ENCODE measurements around the gene ATP9B. TPM values are rescaled to one million over a fixed set of nuclear protein-coding genes. Genes with fewer than 3 reads are reported as not detected.

ATP9B gene
- total RNA-seq, 1 experiment from 2014 or later: 17.9 TPM

DNA sequence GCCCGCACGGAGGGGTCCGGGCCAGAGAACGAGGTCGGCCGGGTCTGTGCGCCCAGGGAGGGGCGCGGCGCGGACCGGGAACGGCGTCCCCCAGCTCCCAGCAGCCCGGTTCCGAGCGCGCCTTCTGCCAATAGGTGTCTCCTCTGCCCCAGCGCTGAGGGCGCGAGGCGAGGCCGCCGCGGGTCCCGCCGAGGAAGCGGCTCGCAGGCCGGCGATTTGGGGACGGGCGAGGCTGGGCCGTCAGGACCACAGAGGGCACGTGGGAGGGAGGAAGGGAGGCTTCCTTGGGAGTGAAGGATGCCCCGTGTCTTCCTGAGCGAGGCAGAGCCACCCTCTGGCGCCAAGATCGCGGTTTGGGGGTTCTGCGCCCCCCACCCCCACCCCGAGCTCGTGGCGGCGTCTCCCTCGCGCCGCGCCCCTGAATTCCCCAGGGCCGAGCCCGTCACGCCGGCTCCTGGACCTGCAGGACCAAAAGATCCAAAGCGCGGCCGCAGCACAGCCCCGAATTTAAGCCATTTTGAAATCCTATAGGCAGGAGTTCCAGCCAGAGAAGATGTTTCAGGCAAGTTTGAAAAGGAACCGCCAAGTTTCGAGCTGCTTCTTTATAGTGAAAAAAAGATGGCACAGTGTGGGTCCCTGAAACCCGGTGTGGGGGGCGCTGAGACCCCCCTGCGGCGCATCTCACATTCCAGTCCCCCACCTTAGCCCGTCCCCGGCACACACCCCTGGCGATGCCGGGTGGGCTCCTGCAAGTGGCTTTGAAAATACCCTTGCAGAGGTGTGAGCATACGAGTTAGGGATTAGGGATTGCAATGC, 327.4 kb downstream of the ATP9B start:
- intact Hi-C loops (cut with micrococcal nuclease; ENCODE audit: unreplicated experiment): loop anchor here (10.0 kb wide), 1 partner anchor 638 kb away; the partner anchor contains the start of gene RBFA
- no peaks in the 10 kb centered on the region for H3K9me3 ChIP-seq (ENCODE audit: low read depth, low read length, poor library complexity, severe bottlenecking)
- BruUV-seq (replicated peaks): no TSS peak
- H3K36me3 ChIP-seq (ENCODE audit: insufficient read depth, low read length, poor library complexity, severe bottlenecking): no peaks in the 10 kb centered on the region
- POLR2A ChIA-PET (ENCODE audit: low non-redundant PET): no interaction called here
- H3K27me3 ChIP-seq (replicated peaks; ENCODE audit: insufficient read depth, low read depth, low read length, poor library complexity): no peaks in the 10 kb centered on the region
- peak; percentile 52 for DNase-seq (ENCODE audit: low spot score)
- H3K27ac ChIP-seq (ENCODE audit: low read depth, low read length, poor library complexity, severe bottlenecking): no peak overlapping the region
- CTCF ChIA-PET: no interaction called here
- TF ChIP-seq EZH2 (IDR thresholded peaks at IDR 0.05; ENCODE audit: borderline replicate concordance, low read depth, low read length, poor library complexity, severe bottlenecking) (no peak), CTCF (conservative IDR thresholded peaks at IDR 0.05; ENCODE audit: low read depth, low read length) (peak; percentile 33)
- peaks cover 16% of the 10 kb centered on the region for H3K4me1 ChIP-seq (ENCODE audit: insufficient read depth, low read length, poor library complexity, severe bottlenecking)
- peak overlapping the region; percentile 53 for H3K4me3 ChIP-seq (ENCODE audit: low read depth, low read length, poor library complexity, severe bottlenecking)

GRCh38 chr18:79397247-79397829, 328.1 kb downstream of the ATP9B start:
- Histone ChIP-seq H3K4me3 (ENCODE audit: low read depth, low read length, poor library complexity, severe bottlenecking) (no peak overlapping the region), H3K4me1 (ENCODE audit: insufficient read depth, low read length, poor library complexity, severe bottlenecking) (peaks cover 19% of the 10 kb centered on the region), H3K27me3 (replicated peaks; ENCODE audit: insufficient read depth, low read depth, low read length, poor library complexity) (no peaks in the 10 kb centered on the region), H3K36me3 (ENCODE audit: insufficient read depth, low read length, poor library complexity, severe bottlenecking) (no peaks in the 10 kb centered on the region), H3K9me3 (ENCODE audit: low read depth, low read length, poor library complexity, severe bottlenecking) (no peaks in the 10 kb centered on the region), H3K27ac (ENCODE audit: low read depth, low read length, poor library complexity, severe bottlenecking) (no peak overlapping the region)
- ChIA-PET CTCF (no interaction called here), POLR2A (ENCODE audit: low non-redundant PET) (no interaction called here)
- intact Hi-C loops (cut with micrococcal nuclease; ENCODE audit: unreplicated experiment): loop anchor here (10.0 kb wide), 1 partner anchor 637 kb away; the partner anchor contains the start of gene RBFA
- BruUV-seq (replicated peaks): no TSS peak
- TF ChIP-seq CTCF (conservative IDR thresholded peaks at IDR 0.05; ENCODE audit: low read depth, low read length) (no peak), EZH2 (IDR thresholded peaks at IDR 0.05; ENCODE audit: borderline replicate concordance, low read depth, low read length, poor library complexity, severe bottlenecking) (no peak)
- DNase-seq (ENCODE audit: low spot score): no peak

GRCh38 chr18:79397830-79398761, 328.9 kb downstream of the ATP9B start:
- H3K9me3 ChIP-seq (ENCODE audit: low read depth, low read length, poor library complexity, severe bottlenecking): no peaks in the 10 kb centered on the region
- no peak overlapping the region for H3K27ac ChIP-seq (ENCODE audit: low read depth, low read length, poor library complexity, severe bottlenecking)
- DNase-seq (ENCODE audit: low spot score): no peak
- no peak overlapping the region for H3K4me3 ChIP-seq (ENCODE audit: low read depth, low read length, poor library complexity, severe bottlenecking)
- H3K27me3 ChIP-seq (replicated peaks; ENCODE audit: insufficient read depth, low read depth, low read length, poor library complexity): no peaks in the 10 kb centered on the region
- peaks cover 24% of the 10 kb centered on the region for H3K4me1 ChIP-seq (ENCODE audit: insufficient read depth, low read length, poor library complexity, severe bottlenecking)
- no peak for TF ChIP-seq CTCF (conservative IDR thresholded peaks at IDR 0.05; ENCODE audit: low read depth, low read length)
- no peak for TF ChIP-seq EZH2 (IDR thresholded peaks at IDR 0.05; ENCODE audit: borderline replicate concordance, low read depth, low read length, poor library complexity, severe bottlenecking)
- no peaks in the 10 kb centered on the region for H3K36me3 ChIP-seq (ENCODE audit: insufficient read depth, low read length, poor library complexity, severe bottlenecking)
- POLR2A ChIA-PET (ENCODE audit: low non-redundant PET): no interaction called here
- CTCF ChIA-PET: interaction anchor here (0.7 kb wide), 1 partner anchor 36 kb away, joined by 3 read pairs; no protein-coding TSS in a partner anchor
- intact Hi-C loops (cut with micrococcal nuclease; ENCODE audit: unreplicated experiment): loop anchor here (10.0 kb wide), 1 partner anchor 637 kb away; the partner anchor contains the start of gene RBFA
- no TSS peak for BruUV-seq (replicated peaks)

All from A673 (cell line).